ENCODE data around the gene CNGB1. TPM values are rescaled to one million over a fixed set of nuclear protein-coding genes. Genes with fewer than 3 reads are reported as not detected.

CNGB1 gene
- total RNA-seq, 4 donors from 2014 or later: not detected

DNA sequence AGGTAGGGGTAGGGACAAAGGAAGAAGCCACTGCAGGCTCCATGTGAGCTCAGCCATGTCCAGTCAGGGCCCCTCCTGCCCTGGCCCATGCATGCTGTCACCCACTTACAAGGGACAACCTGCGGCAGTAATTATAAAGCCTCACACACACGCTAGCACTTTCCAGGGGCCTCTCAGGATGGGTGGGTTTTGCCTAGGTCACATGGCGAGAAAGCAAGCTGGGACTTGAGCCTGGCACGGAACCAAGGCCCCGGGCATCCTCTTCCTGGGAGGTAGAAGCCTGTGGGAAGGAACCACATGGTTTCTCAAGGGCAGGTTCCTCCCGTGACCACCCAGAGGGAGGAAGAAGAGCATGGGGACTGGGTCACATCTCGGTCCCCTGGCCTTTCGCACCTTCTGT lies 22.5 kb upstream of the CNGB1 start:
- no peak for DNase-seq
- TF ChIP-seq CTCF (IDR thresholded peaks at IDR 0.05) (no peak), POLR2A (IDR thresholded peaks at IDR 0.05) (no peak)
- no peaks in the 10 kb centered on the region for H3K9me3 ChIP-seq
- H3K27ac ChIP-seq: no peak overlapping the region
- no peak overlapping the region for H3K4me3 ChIP-seq
- H3K36me3 ChIP-seq: no peaks in the 10 kb centered on the region
- intact Hi-C loops (cut with DNase I; ENCODE audit: low total_unique reads): no loop called here
- no peaks in the 10 kb centered on the region for H3K4me1 ChIP-seq
- no peaks in the 10 kb centered on the region for H3K27me3 ChIP-seq

- Histone ChIP-seq H3K36me3 (no peaks in the 10 kb centered on the region), H3K27me3 (no peaks in the 10 kb centered on the region), H3K4me1 (no peaks in the 10 kb centered on the region), H3K27ac (no peak overlapping the region), H3K9me3 (no peaks in the 10 kb centered on the region), H3K4me3 (no peak overlapping the region)
- intact Hi-C loops (cut with DNase I; ENCODE audit: low total_unique reads): no loop called here
- DNase-seq: no peak
- TF ChIP-seq POLR2A (IDR thresholded peaks at IDR 0.05): no peak
- TF ChIP-seq CTCF (IDR thresholded peaks at IDR 0.05): no peak
These were observed 21.2 kb upstream of the CNGB1 start for GRCh38 chr16:57992084-57992483.

GRCh38 chr16:57991551-57992059 lies 20.7 kb upstream of the CNGB1 start:
- no peaks in the 10 kb centered on the region for H3K27me3 ChIP-seq
- no peaks in the 10 kb centered on the region for H3K36me3 ChIP-seq
- no peaks in the 10 kb centered on the region for H3K9me3 ChIP-seq
- TF ChIP-seq CTCF (IDR thresholded peaks at IDR 0.05): no peak
- no peak for TF ChIP-seq POLR2A (IDR thresholded peaks at IDR 0.05)
- H3K4me3 ChIP-seq: no peak overlapping the region
- no peak overlapping the region for H3K27ac ChIP-seq
- DNase-seq: no peak
- no peaks in the 10 kb centered on the region for H3K4me1 ChIP-seq
- intact Hi-C loops (cut with DNase I; ENCODE audit: low total_unique reads): no loop called here

- Histone ChIP-seq H3K4me3 (no peak overlapping the region), H3K27ac (no peak overlapping the region), H3K4me1 (peaks cover 0 to 5% of the 10 kb centered on the region in 2 donors), H3K9me3 (no peaks in the 10 kb centered on the region), H3K36me3 (no peaks in the 10 kb centered on the region), H3K27me3 (no peaks in the 10 kb centered on the region)
- no peak for DNase-seq
- TF ChIP-seq CTCF (IDR thresholded peaks at IDR 0.05): no peak
- no peak for TF ChIP-seq POLR2A (IDR thresholded peaks at IDR 0.05)
- intact Hi-C loops (cut with DNase I; ENCODE audit: low total_unique reads): no loop called here
These were observed 18.0 kb upstream of the CNGB1 start for GRCh38 chr16:57988929-57989328.

GRCh38 chr16:57987441-57988177 lies 16.7 kb upstream of the CNGB1 start:
- DNase-seq: no peak
- H3K4me1 ChIP-seq: peaks cover 0 to 5% of the 10 kb centered on the region in 2 donors

More at GRCh38 chr16:57987441-57988177, 16.7 kb upstream of the CNGB1 start:
- Histone ChIP-seq H3K9me3 (no peaks in the 10 kb centered on the region), H3K36me3 (no peaks in the 10 kb centered on the region), H3K27ac (no peak overlapping the region), H3K4me3 (no peak overlapping the region), H3K27me3 (no peaks in the 10 kb centered on the region)
- TF ChIP-seq CTCF (IDR thresholded peaks at IDR 0.05) (no peak), POLR2A (IDR thresholded peaks at IDR 0.05) (no peak)
- intact Hi-C loops (cut with DNase I; ENCODE audit: low total_unique reads): no loop called here

All from uterus (tissue), 4 donors.